HL-60/S4 treated with retinoic acid at 250 ng/mL for 4 days and 3 days (cell line): ENCODE data around the gene TNP1.

Source experiments
- in situ Hi-C: fragments of 300-500 bp; cut with MboI; formaldehyde crosslinking; loops from 2 replicates; pipeline ENCODE4 v1.7.0; 2022; ENCODE audit warnings: low sequenced_read_pairs

The TNP1 gene

GRCh38 chr2:216845426-216845825, 14.4 kb downstream of the TNP1 start:
- in situ Hi-C loops, result no loop called here

- in situ Hi-C loops, result no loop called here
These were observed 17.2 kb downstream of the TNP1 start for GRCh38 chr2:216842636-216843035.

GRCh38 chr2:216839688-216840087, 20.2 kb downstream of the TNP1 start:
- in situ Hi-C loops, result no loop called here

- in situ Hi-C loops, result no loop called here
These were observed 21.7 kb downstream of the TNP1 start for GRCh38 chr2:216838151-216838550.

- in situ Hi-C loops, result no loop called here
These were observed 22.1 kb downstream of the TNP1 start for GRCh38 chr2:216837740-216838139.

- in situ Hi-C loops, result no loop called here
These were observed 26.8 kb downstream of the TNP1 start for GRCh38 chr2:216833061-216833460.

GRCh38 chr2:216830346-216830745, 29.5 kb downstream of the TNP1 start:
- in situ Hi-C loops, result no loop called here

- in situ Hi-C loops, result no loop called here
These were observed 30.3 kb downstream of the TNP1 start for GRCh38 chr2:216829533-216829932.

- in situ Hi-C loops, result no loop called here
These were observed 32.7 kb downstream of the TNP1 start for GRCh38 chr2:216827073-216827720.

- in situ Hi-C loops, result no loop called here
These were observed 37.4 kb downstream of the TNP1 start for GRCh38 chr2:216822470-216822869.

GRCh38 chr2:216820709-216821108, 39.2 kb downstream of the TNP1 start:
- in situ Hi-C loops, result no loop called here

- in situ Hi-C loops, result no loop called here
These were observed 40.1 kb downstream of the TNP1 start for GRCh38 chr2:216819766-216820165.

GRCh38 chr2:216819055-216819454, 40.8 kb downstream of the TNP1 start:
- in situ Hi-C loops, result no loop called here

- in situ Hi-C loops, result no loop called here
These were observed 49.3 kb downstream of the TNP1 start for GRCh38 chr2:216810399-216811160.
